Spleen (tissue), 11 donors: ENCODE measurements around the gene ZNF534. TPM values are rescaled to one million over a fixed set of nuclear protein-coding genes. Genes with fewer than 3 reads are reported as not detected.

Experiments
- polyA plus RNA-seq, 3 donors: library from polyadenylated mRNA; stranded (reverse); fragments of 200-250 nt; gene quantifications; one replicate each; pipeline ENCODE4 v1.2.1, GENCODE V29; 2013
- small RNA-seq, 4 donors: library from RNA; depleted of rRNA; stranded (forward); fragments of <200 nt; gene quantifications; one replicate each; pipeline ENCODE3, GENCODE V24; 2016
- total RNA-seq, 7 donors: library from RNA; depleted of rRNA in 3 of 7; stranded (reverse); fragments of >200 nt in 3 of 7; fragmentation: NEBNext Ultra II Directional in 4 of 7; extraction: Animal tissue kit (Norgen Biotek cat#: 25700) in 4 of 7; gene quantifications; one replicate each; pipeline versions ENCODE4 v1.1.0 to v1.2.1, GENCODE V29; 2016 to 2021
- donor health status: healthy with polysubstance abuse.
- donor health status: DM: no; HTN: no; CAD: no; lungs with moderate emphysema.
- donor health status: DM: no; HTN: no; CAD: no.
- donor health status: Bipolar disorder and iron deficiency.
- donor health status: healthy.
- donor health status: DM: no; HTN: no; CAD: no.
- donor health status: DM: yes; HTN: yes; CAD: no.

Gene ZNF534
- total and polyA plus RNA-seq, 10 donors, result 0.11 TPM; not detected in 9

Small RNAs within 50 kb of the gene (small RNA-seq; reads per million reads assigned to genes)
- gene AC010332.1, result 0 reads per million in 4 donors

Other genes with a start within 250 kb of the ZNF534 start
- gene PPP2R1A, start 239.1 kb upstream of the ZNF534 start, total RNA-seq, result 100 to 1,000 TPM; 148 to 200 (median 178) TPM
- 100 to 1,000 TPM in 1 of 3 donors, 10 to 100 TPM in 2; 81.1 to 103 (median 99.2) TPM for gene PPP2R1A, start 239.1 kb upstream of the ZNF534 start, polyA plus RNA-seq
- 10 to 100 TPM; 11.7 to 24.9 (median 19.1) TPM for gene ZNF766, start 159.6 kb upstream of the ZNF534 start, total RNA-seq
- gene ZNF766, start 159.6 kb upstream of the ZNF534 start, polyA plus RNA-seq, result 1 to 10 TPM; 4.2 to 4.5 (median 4.3) TPM
- 10 to 100 TPM in 5 of 7 donors, 1 to 10 TPM in 2; 9.1 to 17.2 (median 13.4) TPM for gene ZNF480, start 132.0 kb upstream of the ZNF534 start, total RNA-seq
- 10 to 100 TPM in 1 of 3 donors, 1 to 10 TPM in 2; 5.4 to 10.6 (median 9.2) TPM for gene ZNF480, start 132.0 kb upstream of the ZNF534 start, polyA plus RNA-seq
- 1 to 10 TPM; 1.3 to 6.4 (median 2.3) TPM for gene ZNF610, start 92.9 kb upstream of the ZNF534 start, total RNA-seq
- gene ZNF610, start 92.9 kb upstream of the ZNF534 start, polyA plus RNA-seq, result 1 to 10 TPM in 2 of 3 donors, under 1 TPM in 1; 0.91 to 1.5 (median 1.5) TPM
- 10 to 100 TPM; 18.8 to 31.7 (median 21.2) TPM for gene ZNF880, start 59.2 kb upstream of the ZNF534 start, total RNA-seq
- 10 to 100 TPM; 14.8 to 21.9 (median 18.6) TPM for gene ZNF880, start 59.2 kb upstream of the ZNF534 start, polyA plus RNA-seq
- gene ZNF528, start 31.3 kb upstream of the ZNF534 start, total RNA-seq, result 10 to 100 TPM; 23.8 to 38.1 (median 28.7) TPM
- 1 to 10 TPM; 6.9 to 8.3 (median 7.9) TPM for gene ZNF528, start 31.3 kb upstream of the ZNF534 start, polyA plus RNA-seq
- gene ZNF578, start 24.4 kb downstream of the ZNF534 start, total RNA-seq, result 1 to 10 TPM; 3.2 to 4.1 (median 3.6) TPM
- 1 to 10 TPM in 2 of 3 donors, under 1 TPM in 1; 0.85 to 2.8 (median 1.9) TPM for gene ZNF578, start 24.4 kb downstream of the ZNF534 start, polyA plus RNA-seq
- gene ZNF808, start 98.5 kb downstream of the ZNF534 start, total RNA-seq, result 10 to 100 TPM; 24.3 to 36.3 (median 28.4) TPM
- 1 to 10 TPM; 1.6 to 4.6 (median 1.7) TPM for gene ZNF808, start 98.5 kb downstream of the ZNF534 start, polyA plus RNA-seq
- 10 to 100 TPM; 16.3 to 28.2 (median 21.4) TPM for gene ZNF701, start 141.1 kb downstream of the ZNF534 start, total RNA-seq
- gene ZNF701, start 141.1 kb downstream of the ZNF534 start, polyA plus RNA-seq, result 10 to 100 TPM in 1 of 3 donors, 1 to 10 TPM in 2; 5.0 to 10.2 (median 5.7) TPM
- 10 to 100 TPM; 31.8 to 87.7 (median 65.9) TPM for gene ZNF83, start 209.2 kb downstream of the ZNF534 start, total RNA-seq
- 10 to 100 TPM; 38.4 to 58.8 (median 49.3) TPM for gene ZNF83, start 209.2 kb downstream of the ZNF534 start, polyA plus RNA-seq